Measurements from ENCODE around the gene SOX30.

SOX30 gene

DNA sequence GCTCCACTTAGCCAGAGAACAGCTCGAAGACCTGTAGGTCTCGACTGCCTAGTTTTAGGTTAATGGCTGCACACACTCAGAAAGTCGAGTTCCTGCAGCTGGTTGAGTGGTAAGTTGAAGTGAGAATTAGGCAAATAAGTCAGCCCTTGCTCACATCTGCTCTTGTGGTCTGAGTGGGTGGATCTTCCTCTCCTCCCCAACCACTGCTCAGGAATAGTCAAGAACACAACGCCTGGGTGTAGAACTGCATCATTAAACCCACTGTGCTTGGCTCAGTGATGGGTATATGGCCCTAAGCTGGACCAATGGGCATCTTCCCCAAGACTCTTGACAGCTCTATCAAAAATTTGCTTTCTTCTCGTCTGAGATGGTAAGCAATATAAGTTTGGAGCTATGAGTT lies 55.8 kb downstream of the SOX30 start:
- in situ Hi-C loops (cut with HindIII; ENCODE audit: low pct_unique_long_range_greater_than_20kb, low sequenced_read_pairs): no loop called here
- TF ChIP-seq JUND (IDR thresholded peaks at IDR 0.05; ENCODE audit: low read depth): no peak
- DNase-seq (ENCODE audit: low read depth in 1 of 2, low spot score in 1 of 2): no peak

DNA sequence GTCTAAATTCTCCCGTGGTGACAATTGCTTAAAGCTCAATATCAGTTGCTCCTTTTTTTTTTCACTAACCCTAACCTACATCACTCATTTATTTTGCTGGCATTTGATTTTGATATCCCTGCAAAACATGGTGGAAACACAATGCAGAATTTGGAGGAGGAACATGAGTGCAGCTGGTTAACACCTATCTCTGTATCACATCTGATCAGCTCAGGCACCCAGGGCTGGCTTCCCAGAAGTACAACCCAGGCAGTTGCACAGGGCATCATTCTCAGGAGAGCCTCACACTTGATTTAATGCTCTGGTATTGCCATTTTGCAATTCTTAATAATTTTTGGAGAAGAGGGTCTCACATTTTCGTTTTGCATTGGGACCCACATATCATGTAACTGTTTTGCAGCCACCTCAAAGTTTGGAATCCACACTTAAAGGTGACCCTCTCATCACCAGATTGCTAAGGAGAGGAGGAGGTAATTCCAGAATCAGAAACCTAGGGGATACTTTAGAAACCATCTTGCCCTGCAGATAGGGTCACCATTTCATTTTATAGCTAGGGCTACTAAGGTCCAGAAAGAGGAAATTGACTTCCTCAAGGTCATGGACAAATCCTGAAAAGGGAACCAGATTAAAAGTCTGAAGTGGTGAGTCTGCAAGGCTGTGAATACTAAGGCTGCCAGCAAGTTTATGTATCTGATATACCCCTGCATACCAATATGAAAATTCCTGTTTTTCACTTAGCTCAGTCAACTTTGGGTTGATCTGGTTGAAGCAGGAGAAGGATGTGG lies 57.4 kb downstream of the SOX30 start:
- TF ChIP-seq JUND (IDR thresholded peaks at IDR 0.05; ENCODE audit: low read depth): no peak
- in situ Hi-C loops (cut with HindIII; ENCODE audit: low pct_unique_long_range_greater_than_20kb, low sequenced_read_pairs): no loop called here
- DNase-seq (ENCODE audit: low read depth in 1 of 2, low spot score in 1 of 2): no peak

DNA sequence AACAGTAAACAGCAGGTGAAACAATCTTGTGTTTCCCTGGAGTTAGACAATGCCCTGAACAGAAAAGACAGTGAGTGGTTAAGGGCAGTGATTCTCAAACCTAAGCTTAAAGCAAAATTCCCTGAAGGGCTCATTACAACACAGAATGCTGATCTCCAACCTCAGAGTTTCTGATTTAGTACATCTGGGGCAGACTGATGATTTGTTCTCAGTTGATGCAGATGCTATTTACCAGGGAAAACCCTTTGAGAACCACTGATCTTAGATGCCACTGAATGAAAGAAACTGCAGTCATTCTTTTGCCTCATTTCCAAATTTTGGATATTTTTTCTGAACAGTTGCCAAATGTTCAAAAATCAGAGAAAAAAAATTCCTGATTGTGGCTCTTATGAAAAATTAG lies 58.0 kb downstream of the SOX30 start:
- in situ Hi-C loops (cut with HindIII; ENCODE audit: low pct_unique_long_range_greater_than_20kb, low sequenced_read_pairs): no loop called here
- DNase-seq (ENCODE audit: low read depth in 1 of 2, low spot score in 1 of 2): no peak
- no peak for TF ChIP-seq JUND (IDR thresholded peaks at IDR 0.05; ENCODE audit: low read depth)

DNA sequence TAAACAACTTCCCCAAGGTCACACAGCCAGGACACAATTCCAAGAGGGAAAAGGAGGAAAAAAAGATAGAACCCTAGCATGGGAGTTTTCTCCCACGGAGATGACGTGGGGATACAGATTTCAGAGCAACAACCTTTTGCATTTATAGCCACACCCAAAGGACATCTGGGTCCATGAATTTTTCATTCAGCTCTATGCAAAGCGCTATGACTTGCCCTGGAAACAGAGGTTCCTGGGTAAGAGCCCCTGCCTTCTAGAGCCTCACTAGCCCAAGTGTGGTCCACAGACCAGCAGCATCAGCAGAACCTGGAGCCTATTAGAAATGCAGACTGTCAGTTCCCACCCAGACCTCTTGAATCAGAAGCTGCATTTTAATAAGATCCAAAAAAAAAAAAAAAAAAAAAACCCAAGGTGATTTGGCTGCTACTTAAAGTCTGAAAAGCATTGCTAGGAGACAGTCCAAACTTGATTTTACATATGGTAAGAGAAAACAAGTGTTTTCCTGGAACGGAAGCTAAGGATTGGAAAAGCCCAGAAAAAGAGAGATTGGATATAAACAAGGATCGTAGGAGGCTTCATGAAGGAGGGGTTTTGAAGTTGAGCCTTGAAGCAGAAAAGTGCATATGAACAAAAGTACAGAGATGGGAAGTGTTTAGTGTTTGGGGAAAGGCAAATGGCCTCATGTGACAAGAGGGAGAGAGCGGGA lies 59.0 kb downstream of the SOX30 start:
- TF ChIP-seq JUND (IDR thresholded peaks at IDR 0.05; ENCODE audit: low read depth): no peak
- in situ Hi-C loops (cut with HindIII; ENCODE audit: low pct_unique_long_range_greater_than_20kb, low sequenced_read_pairs): no loop called here
- DNase-seq (ENCODE audit: low read depth in 1 of 2, low spot score in 1 of 2): no peak

DNA sequence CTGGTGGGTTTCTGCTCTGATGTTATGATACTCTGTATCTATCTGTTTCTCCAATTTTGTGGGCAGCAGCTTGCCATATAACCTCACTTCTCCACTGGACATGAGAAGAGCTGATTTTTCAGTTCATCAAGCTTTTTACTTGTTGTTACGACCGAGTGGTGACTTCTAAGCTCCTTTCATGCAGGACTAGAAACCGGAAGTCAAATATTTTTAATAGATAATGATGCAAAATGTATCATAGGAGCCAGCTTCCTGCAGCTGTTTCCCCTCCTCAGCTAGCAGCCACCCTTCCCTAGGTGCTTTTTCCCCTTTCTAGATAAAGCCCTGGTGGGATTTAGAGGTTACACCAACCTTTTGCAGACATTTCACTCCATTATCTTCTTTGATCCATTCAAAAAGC lies 59.6 kb downstream of the SOX30 start:
- in situ Hi-C loops (cut with HindIII; ENCODE audit: low pct_unique_long_range_greater_than_20kb, low sequenced_read_pairs): no loop called here
- no peak for DNase-seq (ENCODE audit: low read depth in 1 of 2, low spot score in 1 of 2)
- no peak for TF ChIP-seq JUND (IDR thresholded peaks at IDR 0.05; ENCODE audit: low read depth)

DNA sequence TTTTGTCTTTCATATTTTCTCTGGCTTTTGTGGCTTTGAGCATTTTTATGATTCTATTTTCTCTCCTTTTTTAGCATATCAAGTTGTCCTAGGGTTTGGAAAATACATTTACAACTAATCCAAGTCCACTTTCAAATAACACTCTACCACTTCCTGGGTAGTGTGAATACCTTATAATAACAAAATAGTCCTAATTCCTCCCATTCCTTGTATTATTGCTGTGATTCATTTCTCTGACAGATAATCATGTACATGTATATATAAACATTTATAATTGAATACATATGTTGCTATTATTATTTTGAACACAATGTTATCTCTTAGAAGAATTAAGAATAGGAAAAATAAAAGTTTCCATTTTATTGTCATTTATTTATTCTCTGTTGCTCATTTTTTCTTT lies 61.8 kb downstream of the SOX30 start:
- no peak for TF ChIP-seq JUND (IDR thresholded peaks at IDR 0.05; ENCODE audit: low read depth)
- DNase-seq (ENCODE audit: low read depth in 1 of 2, low spot score in 1 of 2): no peak
- in situ Hi-C loops (cut with HindIII; ENCODE audit: low pct_unique_long_range_greater_than_20kb, low sequenced_read_pairs): no loop called here

DNA sequence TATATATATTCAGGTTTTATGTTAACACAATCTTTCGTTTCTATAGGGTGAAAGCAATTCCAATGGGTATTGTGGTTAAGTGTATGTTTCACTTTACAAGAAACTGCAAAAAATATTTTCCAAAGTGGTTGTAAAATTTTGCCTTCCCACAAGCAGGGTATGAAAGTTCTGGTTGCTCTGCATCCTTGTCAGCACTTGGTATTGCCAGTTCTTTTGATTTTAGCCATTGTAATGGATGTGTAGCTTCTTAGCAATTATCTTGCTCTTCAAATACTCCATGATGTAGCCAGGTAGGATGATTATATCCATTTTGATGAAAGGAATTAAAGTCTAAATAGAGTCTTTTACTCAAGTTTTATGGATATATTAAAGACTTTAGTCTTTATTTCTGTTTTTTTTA lies 67.6 kb downstream of the SOX30 start:
- no peak for DNase-seq (ENCODE audit: low read depth in 1 of 2, low spot score in 1 of 2)
- in situ Hi-C loops (cut with HindIII; ENCODE audit: low pct_unique_long_range_greater_than_20kb, low sequenced_read_pairs): no loop called here
- TF ChIP-seq JUND (IDR thresholded peaks at IDR 0.05; ENCODE audit: low read depth): no peak

DNA sequence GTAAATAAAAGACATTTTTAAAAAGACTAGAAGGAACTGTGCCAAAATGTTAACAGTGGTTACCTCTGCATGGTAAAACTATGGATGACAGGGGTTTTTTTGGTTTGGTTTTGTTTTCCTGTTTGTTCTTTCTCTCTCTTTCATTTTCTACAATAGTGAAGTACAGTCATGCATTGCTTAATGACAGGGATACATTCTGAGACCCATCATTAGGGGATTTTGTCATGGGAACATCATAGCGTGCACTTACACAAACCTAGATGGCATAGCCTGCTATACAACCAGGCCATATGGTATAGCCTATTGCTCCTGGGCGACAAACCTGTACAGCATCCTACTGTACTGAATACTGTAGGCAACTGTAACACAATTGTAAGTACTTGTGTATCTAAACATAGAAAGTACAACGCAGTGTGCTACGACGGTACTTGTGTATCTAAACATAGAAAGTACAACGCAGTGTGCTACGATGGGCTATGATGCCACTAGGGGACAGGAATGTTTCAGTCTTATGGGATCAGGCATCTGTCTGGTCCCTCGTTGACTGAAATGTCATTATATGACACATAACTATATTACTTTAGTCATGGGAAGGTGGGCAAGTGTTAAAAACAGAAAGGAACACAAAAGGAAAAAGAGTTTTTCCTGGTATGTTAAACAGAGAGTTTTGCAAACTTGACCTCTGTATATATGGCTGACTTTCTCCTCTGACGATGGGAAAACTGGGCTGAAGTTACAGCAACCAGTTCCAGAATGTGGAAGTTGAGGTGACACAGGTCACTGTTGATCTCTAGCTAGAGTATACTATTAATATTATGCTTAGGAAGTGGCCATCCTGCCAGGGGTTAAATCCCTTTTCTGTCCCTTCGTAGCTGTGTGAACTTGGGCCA lies 69.3 kb downstream of the SOX30 start:
- in situ Hi-C loops (cut with HindIII; ENCODE audit: low pct_unique_long_range_greater_than_20kb, low sequenced_read_pairs): no loop called here
- TF ChIP-seq JUND (IDR thresholded peaks at IDR 0.05; ENCODE audit: low read depth): no peak
- DNase-seq (ENCODE audit: low read depth in 1 of 2, low spot score in 1 of 2): no peak

DNA sequence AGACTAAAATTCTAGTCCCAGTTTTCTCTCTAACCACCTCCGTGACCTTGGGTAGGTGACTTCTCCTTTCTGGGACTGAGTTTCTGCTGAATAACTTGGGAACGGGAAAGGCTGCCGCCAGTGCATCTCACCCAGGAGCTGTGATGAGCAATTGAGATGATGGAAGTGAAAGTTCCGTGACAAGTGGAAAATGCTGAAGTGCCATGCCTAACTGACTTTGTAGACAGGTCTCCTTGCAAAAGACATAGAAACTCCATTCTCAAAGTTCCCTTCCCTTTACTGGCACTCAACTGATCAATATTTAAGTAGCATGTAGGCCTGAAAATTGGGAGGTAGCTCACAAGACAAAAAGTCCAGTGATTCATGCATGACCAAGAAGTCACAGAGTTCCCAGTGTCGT lies 70.3 kb downstream of the SOX30 start:
- TF ChIP-seq JUND (IDR thresholded peaks at IDR 0.05; ENCODE audit: low read depth): no peak

DNA sequence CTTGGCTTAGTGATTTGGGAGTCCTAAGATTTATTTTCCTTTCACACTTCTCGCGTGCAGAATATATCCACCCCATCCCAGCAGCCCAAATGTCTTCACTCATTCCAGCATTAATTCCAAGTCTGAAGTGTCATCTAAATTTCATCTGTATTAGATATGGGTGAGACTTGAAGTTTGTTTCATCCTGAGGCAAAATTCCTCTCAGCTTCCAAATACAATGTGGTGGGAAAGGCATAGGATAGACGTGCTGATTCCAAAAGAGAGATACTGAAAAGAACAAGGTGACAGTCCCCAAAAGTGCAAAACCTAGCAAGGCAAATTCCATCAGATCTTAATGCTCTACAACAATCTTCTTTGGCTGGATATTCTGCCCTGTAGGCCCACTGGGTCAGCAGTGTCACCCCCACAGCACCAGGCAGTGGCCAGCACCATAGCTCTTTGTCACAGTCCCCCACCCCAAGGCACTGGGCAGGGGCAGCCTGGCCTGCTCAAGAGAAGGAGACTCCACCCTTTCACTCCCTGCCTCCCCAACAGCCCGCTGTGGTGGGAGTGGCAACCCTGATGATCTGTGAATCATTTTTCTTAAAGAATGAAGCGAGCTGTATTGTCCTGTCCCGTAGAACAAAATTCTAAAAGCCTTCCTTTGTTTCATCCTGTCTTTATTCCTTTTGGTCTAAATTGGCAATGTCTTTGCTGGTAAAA lies 74.0 kb downstream of the SOX30 start:
- DNase-seq (ENCODE audit: low read depth in 1 of 2, low spot score in 1 of 2): no peak
- TF ChIP-seq JUND (IDR thresholded peaks at IDR 0.05; ENCODE audit: low read depth): no peak
- in situ Hi-C loops (cut with HindIII; ENCODE audit: low pct_unique_long_range_greater_than_20kb, low sequenced_read_pairs): no loop called here

More for the DNA sequence above, 70.3 kb downstream of the SOX30 start:
- in situ Hi-C loops (cut with HindIII; ENCODE audit: low pct_unique_long_range_greater_than_20kb, low sequenced_read_pairs): no loop called here
- DNase-seq (ENCODE audit: low read depth in 1 of 2, low spot score in 1 of 2): no peak

DNA sequence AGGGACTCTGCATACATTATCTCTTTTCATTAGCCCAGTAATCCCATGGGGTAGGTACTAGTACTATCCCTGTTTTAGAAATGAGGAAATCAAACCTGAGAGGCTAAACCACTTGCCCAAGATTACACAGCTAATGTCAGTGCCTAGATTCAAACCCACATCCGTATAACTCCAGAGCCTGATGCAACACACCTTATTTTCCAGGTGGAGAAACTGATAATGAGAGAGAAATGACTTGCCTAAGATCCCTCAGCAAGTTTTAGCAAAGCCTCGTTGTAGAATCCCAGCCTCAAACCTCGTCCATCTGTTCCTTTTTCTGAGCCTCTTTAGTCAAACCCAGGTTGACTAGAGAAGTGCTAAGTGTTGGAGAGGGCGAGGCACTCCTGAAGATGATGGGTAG lies 75.6 kb downstream of the SOX30 start:
- DNase-seq (ENCODE audit: low read depth in 1 of 2, low spot score in 1 of 2): no peak
- TF ChIP-seq JUND (IDR thresholded peaks at IDR 0.05; ENCODE audit: low read depth): no peak

More for the DNA sequence above, 75.6 kb downstream of the SOX30 start:
- in situ Hi-C loops (cut with HindIII; ENCODE audit: low pct_unique_long_range_greater_than_20kb, low sequenced_read_pairs): no loop called here

Measured in T47D (cell line).